ENCODE results near the gene ILDR1.
"Not testable (repeated sequence)": the region's sequence is repeated elsewhere in the genome, so short reads cannot be mapped to it uniquely, and the experiment has no call there.

The ILDR1 gene

DNA sequence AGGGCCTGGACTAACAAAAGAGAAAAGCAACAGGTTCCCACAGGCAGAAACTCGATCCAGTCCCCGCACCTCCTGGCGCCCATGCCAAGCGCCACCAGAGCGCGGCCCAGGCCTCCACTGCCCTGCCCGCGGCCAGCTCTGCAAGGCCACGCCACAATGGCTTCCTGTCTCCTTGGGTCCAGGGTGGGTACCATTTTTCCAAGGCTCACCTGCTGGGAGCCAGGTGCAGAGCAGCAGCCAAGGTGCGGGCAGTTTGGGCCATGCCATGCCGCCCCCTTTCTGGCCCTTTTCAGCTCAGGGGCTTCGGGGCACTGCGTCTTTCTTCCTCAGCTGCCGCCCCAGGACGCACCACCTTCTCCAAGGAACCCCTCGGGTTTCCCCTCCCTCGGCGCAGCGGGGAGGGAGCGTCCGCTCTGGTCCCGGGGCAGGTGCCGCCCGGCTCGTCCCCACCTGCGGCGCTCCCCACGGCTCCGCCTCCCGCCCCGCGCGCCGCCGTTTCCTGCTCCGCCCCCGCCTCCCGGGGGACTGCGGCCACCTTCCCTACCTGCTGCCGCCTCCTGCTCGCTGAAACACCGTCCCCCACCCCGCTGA lies at the start of gene ILDR1:
Gene ILDR1 (minus strand): TSS at position 437 of the 591 bp plus-strand sequence. CDS start 170 bp downstream, at position 267.
- DNase-seq (ENCODE audit: low spot score) = no peak

DNA sequence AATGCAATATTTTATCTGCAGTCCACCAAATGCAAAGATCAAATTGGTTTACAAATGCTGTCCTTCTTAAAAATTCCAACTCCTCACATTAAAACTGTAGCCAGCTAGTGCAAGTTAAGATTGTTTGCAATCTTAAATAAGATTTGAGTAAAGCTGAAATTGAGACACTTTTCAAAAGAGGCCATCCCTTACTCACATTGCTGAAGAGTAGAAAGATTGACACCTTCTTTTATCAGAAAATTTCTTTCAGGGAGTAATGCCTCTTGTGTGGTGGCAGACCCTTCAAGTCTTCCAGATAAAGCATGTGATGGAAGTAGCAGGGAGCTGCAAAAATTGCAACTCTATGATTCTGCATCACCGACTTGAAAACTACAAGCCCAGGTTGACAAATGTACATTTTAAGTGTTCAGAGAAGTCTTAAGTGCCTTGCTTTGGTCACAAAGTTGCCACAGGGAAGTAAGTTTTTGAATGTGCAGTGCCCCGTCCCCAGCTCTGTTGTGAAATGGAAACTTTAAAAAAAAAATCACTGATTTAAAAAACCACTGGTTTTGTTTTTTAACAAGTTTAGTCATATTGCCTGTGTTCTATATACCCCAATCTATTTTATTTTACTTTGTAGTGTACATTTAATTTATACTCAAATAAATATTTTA lies 45.7 kb upstream of the ILDR1 start:
- DNase-seq (ENCODE audit: low spot score) = no peak

DNA sequence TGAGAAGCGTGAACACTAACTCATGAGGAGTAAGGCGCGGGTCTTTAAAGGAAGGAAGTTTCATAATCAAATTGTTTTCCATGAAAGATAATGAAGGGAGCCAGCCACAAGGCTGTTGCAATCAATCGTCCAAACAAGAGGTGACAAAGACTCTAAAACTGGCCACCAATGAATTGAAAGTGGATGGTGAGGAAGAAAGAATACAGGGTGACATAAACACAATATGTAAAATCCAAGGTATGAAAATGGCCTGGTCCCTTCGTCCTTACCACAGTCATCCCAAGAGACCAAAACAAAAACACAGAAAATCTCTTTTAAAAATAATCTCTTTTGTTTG lies 45.1 kb upstream of the ILDR1 start:
- DNase-seq (ENCODE audit: low spot score) = no peak

DNA sequence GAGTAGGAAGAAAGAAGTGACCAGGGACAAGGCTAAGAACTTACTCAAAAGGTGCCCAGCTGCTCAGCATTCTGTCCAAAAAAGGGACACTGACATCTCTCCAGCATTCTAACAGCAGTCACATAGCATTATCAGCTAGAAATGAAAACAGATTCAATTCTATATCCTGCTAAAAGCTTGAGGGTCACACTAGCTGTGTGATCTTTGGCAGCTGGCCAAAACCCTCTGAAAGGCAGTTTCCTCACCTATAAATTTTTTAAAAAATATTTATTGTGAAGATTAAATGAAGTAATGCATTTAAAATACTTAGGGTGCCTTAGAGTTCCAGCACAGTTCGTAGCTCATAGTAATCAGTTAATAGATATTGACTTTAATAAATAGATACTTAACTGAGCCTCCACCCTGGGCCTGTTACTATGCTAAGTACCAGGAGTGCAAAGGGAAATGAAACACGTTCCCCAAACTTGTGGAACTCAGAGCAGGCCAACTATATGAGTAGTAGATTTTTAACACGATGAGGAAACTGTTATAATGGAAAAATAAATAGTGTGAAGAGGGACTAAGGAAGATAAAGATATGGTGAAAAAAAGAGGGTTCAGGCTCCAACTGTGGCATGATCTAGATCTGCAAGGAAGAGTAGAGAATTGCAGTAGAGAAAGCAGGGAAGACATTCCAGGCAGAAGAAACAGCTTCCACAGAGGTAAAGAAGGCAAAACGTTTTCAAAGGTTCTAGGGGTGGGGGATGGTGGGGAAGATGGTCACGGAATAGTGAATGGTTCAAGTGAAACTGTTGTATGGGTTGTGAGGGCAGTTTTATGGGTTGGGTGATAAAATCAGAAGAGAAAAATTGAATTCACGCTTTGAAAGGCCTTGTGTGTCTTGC lies 44.5 kb upstream of the ILDR1 start:
- DNase-seq (ENCODE audit: low spot score) = no peak

DNA sequence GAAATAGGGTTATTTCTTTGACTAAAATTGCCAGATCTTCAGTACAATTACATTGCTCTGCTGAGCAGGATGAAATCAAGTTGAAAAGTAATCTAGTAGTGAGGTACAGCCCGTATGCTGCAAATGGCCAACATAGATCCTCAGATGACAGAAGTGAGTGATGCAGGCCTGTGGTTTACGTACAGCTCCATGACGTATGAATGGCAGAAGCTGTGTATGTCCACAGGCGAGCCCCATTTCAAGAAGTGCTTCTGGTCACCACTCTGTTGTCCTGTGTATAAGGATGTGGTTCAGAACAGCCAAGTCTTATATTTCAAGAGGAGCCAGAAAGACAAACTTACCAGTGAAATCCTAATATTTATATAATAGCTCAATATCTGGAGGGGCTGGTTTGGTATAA lies 42.3 kb upstream of the ILDR1 start:
- no peak for DNase-seq (ENCODE audit: low spot score)

DNA sequence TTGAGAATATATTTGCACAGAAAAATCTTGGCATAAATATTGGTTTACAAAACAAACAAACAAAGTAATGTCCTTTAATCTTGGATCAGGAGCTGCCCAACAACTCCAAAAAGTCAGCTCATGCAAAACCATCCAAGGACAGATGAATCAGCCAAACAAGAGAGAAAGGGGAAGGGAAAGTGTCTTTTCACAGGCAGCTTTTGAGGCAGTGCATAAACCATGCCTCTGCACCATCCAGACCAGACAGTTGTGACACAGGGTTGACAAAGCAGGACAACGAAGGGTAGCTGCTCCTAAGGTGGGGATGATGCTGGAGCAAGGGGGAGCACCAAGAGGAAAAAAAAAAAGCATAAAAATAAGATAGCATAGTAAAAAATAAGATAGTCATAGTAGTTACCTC lies 41.9 kb upstream of the ILDR1 start:
- no peak for DNase-seq (ENCODE audit: low spot score)

DNA sequence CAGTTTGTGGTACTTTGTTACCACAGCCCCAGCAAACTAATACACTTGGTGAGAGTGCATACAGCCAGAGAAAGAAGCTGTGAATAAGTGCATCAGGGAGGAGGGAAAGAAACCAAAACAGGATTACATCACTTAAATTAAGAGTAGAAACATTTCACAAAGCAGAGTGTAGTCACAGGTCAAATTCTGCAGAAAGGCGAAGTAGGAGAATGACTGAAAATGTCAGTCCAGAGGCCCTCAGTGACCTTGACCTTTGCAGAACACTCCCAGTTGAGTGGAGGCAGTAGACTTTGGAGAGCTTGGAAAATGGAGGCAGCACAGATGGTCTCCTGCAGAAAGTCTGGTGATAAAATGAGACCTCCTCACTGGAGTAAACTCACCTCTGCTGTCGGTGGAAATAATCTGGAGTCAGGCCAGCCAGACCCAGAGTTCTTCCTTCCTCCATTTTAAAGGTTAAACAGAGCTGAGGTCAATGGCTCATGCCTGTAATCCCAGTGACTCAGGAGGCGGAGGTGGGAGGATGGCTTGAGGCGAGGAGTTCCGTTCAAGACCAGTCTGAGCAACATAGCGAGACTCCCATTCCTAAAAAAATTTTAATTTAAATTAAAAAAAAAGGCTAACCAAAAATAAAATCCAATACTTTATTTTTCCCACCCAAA lies 38.1 kb upstream of the ILDR1 start:
- DNase-seq (ENCODE audit: low spot score) = no peak

DNA sequence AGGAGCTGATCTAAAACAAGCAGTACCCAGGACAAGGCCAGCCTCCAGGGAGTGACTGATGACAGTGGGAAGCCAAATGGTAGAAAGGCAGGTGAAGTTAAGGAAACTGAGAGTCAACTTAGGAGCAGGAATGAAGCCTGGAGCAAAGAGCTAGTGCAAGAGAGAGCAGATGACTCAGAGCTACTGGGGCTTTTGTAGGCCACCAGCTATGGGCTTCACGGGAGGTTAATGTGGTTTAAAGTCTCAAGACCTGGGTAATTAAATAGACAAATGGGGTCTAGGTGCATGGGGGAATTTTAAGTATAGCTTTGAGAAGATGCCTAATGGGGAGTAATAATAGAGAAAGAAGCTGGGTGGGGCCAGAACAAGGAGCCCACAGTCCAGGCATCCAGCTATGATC lies 36.2 kb upstream of the ILDR1 start:
- no peak for DNase-seq (ENCODE audit: low spot score)

DNA sequence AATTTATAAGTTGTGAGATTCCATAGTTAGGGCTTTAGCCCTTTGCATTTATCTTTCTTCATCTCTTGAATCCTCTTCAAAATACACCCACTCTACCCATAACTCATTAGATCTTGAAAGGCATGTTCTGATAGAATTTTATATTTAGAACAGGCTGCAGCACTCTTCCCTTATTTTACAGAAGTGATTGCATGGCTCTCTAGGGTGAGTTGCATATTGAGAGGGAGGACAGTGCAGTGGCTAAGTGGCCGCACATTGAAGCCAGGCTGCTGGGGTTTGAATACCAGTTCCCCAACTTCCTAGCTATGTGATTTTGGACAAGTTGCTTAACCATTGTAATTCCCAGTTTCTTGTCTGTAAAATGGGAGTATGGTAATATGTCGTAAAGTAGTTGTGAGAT lies 35.6 kb upstream of the ILDR1 start:
- DNase-seq (ENCODE audit: low spot score) = no peak

DNA sequence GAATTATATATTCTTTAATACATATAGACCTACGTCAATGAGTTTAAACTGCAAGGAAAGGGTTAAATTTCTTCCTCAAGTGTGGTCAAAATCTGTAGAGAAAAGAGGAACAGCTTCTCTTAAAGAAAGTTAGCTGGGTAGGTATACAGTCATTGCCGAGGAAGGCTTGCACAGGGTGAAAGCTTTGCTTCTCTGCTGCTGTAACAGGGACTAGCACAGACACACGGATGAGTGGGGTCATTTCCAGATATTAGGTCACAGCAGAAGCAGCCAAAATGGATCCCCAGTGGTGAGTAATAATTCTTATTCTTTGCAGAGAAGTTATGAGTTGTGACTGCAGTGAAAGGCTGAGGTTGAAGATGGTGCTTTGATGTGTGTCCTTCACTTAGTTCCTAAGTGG lies 33.2 kb upstream of the ILDR1 start, which contains the start of gene CD86:
Gene CD86 (plus strand): TSS at position 148 of the 400 bp plus-strand sequence. CDS start 128 bp downstream, at position 276.
- DNase-seq (ENCODE audit: low spot score) = peak; percentile 38

DNA sequence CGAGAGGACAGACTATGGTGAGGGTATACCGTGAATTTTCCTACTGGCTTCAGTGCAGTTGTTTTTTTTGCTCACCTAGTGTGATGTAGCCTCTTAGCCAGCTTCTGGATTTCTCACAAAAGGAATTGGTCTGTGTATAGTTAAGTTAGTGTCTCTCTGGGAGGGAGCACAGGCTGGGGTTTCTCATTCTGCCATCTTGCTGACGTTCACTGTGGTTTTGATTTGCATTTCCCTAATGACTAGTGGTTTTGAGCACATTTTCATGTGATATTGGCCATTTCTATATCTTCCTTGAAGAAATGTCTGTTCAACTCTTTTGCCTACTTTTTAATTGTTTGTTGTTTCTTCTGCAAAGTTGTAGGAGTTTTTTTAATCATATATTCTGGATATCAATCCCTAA lies 30.9 kb upstream of the ILDR1 start:
- no peak for DNase-seq (ENCODE audit: low spot score)

DNA sequence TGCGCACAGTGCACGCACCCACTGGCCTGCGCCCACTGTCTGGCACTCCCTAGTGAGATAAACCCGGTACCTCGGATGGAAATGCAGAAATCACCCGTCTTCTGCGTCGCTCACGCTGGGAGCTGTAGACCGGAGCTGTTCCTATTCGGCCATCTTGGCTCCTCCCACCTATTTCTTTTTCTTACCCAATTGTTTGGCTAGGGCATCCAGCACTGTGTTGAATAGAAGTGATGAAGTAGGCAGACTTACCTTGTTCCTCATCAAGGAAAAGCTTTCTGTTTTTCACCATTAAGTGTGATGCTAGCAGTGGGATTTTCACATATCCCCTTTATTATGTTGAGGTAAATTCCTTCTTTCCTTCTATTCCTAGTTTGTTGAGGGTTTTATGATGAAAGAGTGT lies 25.7 kb upstream of the ILDR1 start:
- not testable (repeated sequence) for DNase-seq (ENCODE audit: low spot score)

DNA sequence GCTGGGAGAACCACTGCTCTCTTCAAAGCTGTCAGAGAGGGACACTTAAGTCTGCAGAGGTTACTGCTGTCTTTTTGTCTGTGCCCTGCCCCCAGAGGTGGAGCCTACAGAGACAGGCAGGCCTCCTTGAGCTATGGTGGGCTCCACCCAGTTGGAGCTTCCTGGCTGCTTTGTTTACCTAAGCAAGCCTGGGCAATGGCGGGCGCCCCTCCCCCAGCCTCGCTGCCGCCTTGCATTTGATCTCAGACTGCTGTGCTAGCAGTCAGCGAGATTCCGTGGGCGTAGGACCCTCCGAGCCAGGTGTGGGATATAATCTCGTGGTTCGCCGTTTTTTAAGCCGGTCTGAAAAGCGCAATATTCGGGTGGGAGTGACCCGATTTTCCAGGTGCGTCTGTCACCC lies 25.2 kb upstream of the ILDR1 start:
- not testable (repeated sequence) for DNase-seq (ENCODE audit: low spot score)

DNA sequence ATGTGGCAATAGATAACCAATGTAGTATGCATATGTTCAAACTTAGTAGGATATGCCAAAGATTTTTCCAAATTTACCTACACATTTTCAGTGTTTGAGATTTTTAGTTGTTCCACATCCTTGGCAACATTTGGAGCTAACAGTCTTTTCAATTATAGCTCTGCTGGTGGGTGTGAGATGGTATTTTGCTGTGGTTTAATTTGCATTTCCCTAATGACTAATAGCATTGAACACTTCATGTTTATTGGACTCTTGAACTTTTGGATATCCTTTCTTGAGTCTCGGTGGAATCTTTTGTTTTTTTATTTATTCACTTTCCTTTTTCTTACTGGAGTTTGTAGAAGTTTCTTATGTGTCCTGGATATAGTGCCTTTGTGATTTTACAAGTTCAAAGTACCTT lies 11.0 kb upstream of the ILDR1 start:
- no peak for DNase-seq (ENCODE audit: low spot score)

DNA sequence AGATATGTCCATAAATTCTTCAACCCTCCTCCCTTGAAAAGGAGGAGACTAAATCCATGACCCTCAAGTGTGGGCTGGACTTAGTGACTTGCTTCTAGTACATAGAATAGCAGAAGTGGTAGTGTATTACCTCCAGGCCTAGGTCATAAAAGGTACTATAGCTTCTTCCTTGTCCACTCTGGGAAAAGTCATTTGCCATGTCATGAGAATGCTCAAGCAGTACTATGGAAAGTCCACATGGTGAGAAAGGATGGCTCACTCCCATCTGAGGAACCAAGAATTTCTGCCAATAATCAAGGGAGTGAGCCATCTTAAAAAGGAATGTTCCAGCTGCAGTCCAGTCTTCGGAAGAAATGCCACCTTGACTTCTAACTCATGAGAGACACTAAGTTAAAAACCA lies 10.5 kb upstream of the ILDR1 start:
- DNase-seq (ENCODE audit: low spot score) = no peak

DNA sequence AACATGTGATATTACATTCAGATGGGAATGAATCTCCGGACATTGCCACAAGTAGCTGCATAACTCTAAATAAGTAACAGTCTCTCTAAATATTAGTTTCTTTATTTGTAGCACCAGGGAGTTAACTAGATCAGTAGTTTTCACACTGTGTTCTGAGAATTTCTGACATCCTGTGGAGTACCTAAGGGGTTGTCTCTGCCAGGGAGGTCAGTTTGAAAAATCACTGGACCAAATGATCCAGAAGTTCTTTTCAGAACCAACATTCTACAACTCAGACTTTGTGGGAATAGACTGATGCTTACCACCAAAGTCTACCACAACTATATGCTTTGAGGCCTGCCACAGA lies 9.0 kb upstream of the ILDR1 start:
- no peak for DNase-seq (ENCODE audit: low spot score)

DNA sequence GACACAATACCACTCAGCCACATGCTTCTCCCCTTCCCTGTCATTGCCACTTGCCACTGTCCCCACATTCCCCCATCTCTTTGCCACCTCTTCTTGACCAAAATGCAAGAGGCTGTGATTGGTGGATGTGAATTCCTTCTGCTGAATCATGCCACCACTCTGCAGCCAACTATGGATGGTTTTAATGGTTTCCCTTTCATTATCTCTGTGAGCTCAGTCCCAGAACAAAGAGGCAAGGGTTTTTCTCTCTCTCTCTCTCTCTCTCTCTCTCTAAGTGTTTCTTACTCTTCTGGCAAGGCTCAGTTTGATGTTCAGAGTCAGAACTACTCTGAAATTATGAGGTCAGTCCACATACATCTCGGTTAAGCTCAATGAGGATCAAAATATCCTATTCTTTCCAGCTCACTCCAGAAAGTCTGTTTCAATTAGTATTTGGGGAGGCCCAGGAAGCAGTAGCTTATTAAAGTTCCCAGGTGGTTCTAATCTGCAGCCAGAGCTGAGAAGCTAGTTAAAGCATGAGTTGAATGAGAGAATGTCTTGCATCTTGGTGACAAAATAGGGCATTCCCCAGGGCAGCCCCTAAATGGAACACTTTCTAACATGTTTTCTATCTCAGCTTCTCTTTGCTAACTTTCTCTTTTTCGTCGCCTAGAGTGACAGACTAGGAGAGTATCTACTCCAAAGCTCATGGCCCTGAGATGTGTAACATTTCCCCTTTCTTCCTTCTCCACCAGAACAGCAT lies 8.5 kb upstream of the ILDR1 start:
- DNase-seq (ENCODE audit: low spot score) = no peak

DNA sequence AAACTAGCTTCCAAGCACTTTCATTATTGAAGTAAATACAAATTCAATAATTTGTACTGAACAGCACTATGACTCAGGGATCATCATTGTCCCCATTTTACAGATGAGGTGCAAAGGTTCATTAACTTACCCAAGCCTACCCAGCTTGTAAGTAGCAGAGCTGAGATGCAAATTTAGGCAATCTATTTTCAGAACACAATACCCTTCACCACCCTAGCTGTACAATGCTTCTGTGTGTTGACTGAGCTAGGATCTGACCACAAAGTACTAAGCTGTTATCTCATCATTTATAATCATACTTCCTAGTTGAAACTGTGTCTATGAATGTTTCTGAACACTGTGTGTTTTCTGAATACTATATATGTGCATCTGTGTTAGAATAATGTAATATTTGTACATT lies 3.2 kb upstream of the ILDR1 start:
- DNase-seq (ENCODE audit: low spot score) = no peak

DNA sequence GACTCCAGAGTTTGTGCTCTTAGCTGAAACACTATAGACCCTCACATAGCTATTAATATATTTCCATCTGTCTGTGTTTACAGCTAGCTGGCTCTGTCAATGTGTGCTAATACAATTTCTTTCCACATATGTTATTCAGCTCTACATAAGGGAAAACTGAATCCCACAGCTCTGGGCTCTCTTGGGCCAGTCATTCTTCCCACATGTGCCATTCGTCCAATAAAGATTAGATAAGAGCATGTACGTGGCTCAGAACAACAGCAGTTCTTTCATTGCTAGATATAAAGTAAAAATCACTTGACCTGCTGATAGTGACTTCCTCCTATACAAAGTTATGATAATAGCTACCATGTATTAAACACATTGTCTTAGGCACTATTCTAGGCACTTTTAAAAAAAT lies 2.8 kb upstream of the ILDR1 start:
- DNase-seq (ENCODE audit: low spot score) = no peak

DNA sequence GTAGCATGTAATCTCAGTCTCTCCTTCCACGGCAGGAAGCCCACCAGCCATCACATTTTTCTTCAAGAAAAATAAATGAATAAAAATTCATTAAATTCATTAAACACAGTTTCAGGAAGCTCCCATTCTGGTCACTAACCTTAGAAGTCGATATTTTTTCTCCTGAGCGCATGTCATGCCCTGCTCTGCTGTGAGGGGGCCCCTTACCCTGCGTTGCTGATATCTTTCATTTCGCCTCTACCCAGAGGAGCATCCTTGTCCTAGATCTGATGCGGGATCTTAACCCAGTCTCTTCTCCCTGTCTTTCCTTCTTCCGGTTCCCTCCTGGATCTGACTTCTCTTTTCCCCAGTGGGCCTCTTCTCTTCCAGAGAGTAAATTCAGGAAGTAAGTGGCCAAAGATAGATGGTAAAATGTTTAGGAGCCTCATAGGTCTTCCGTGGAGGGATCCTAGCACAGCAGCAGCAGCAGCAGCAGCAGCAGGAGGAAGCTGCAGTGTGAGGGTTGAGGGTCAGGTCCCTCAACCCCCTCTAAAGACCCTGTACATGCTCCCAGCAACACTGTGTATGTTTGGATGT lies 1.4 kb upstream of the ILDR1 start:
- no peak for DNase-seq (ENCODE audit: low spot score)

DNA sequence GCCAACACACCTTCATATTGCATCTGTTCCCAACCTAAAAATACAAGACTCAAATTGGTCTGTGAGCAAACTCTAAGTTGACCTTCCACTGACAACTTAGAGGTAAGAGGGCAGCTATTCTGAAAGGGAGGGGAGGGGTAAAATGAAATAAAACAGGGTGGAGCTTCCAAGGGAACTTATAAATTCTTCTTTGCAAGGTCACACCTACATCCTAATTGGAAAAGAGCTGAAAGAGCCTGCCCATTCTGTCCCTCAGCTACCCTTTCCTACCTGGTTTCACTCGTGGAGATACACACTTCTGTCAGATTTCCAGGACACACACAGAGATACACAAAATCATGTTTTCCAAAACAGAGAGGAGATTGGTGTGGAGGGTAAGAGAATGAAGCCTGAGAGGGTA lies 1.0 kb downstream of the ILDR1 start:
- DNase-seq (ENCODE audit: low spot score) = no peak

DNA sequence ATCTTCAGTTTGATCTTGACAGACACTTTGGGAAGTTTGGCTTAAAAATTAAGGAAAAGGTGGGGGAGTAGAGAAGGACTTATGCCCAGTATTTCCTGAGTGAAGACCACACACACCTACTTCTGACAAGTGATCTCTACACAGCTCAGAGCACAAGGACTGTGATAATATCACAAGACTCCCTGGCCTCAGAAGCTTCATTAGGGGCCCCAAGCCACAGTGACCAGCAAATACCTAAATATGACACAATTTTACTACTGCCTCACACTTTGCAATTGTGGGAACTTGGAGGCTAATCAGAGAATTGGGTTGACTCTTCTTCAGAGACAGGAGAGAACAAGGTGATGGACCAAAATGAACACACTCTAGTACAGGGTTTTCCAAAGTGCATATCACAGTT lies 2.6 kb downstream of the ILDR1 start:
- no peak for DNase-seq (ENCODE audit: low spot score)
